Activated CD4-positive, alpha-beta T cell treated with anti-CD3 and anti-CD28 coated beads for 36 hours (primary cell): ENCODE measurements around the gene ATP8B1. TPM values are rescaled to one million over a fixed set of nuclear protein-coding genes. Genes with fewer than 3 reads are reported as not detected.
A peak's percentile ranks its signal among the peaks of the same experiment; 100 is the strongest.

ENCODE experiments used
- ATAC-seq: fragments of 200-7000 bp; cut with Tn5 transposase; one replicate; pipeline ENCODE4 v1.10.0; 2021; ENCODE audit warnings: mild to moderate bottlenecking, moderate library complexity
- CTCF ChIA-PET: fragments of 350-600 bp; sonication (Branson Sonifier 250); formaldehyde crosslinking; loops from one replicate; lab custom pipeline; 2021; ENCODE audit warnings: antibody characterized with exemption; lab: Charles Lee
- POLR2A ChIA-PET: fragments of 350-600 bp; sonication (Branson Sonifier 250); formaldehyde crosslinking; loops from one replicate; lab custom pipeline; 2021; ENCODE audit warnings: antibody characterized with exemption, inconsistent platforms; lab: Charles Lee
- DNase-seq: peaks from one replicate; pipeline ENCODE4 v3.0.0-alpha.2; 2020
- H3K27ac Mint-ChIP-seq: one replicate; pipeline ENCODE4 v1.8.0; 2021; ENCODE audit warnings: mixed read lengths
- H3K27me3 Mint-ChIP-seq: one replicate; pipeline ENCODE4 v1.8.0; 2021; ENCODE audit warnings: mixed read lengths
- H3K36me3 Mint-ChIP-seq: one replicate; pipeline ENCODE4 v1.8.0; 2021; ENCODE audit warnings: low read depth, mixed read lengths
- H3K4me1 Mint-ChIP-seq: one replicate; pipeline ENCODE4 v1.8.0; 2021; ENCODE audit warnings: mixed read lengths
- H3K4me3 Mint-ChIP-seq: one replicate; pipeline ENCODE4 v1.8.0; 2021; ENCODE audit warnings: mild to moderate bottlenecking, moderate library complexity, mixed read lengths
- H3K9me3 Mint-ChIP-seq: one replicate; pipeline ENCODE4 v1.8.0; 2021; ENCODE audit warnings: low read depth, mixed read lengths
- intact Hi-C, 2 experiments: fragments of 100-400 bp; cut with DNase I in 1 of 2; cut with micrococcal nuclease in 1 of 2; formaldehyde crosslinking; loops; one replicate each; pipeline versions ENCODE4 v1.14.2 to v1.15.1; 2022 to 2024; cut with DNase I, micrococcal nuclease
- total RNA-seq, 2 experiments: library from RNA; stranded (reverse); gene quantifications; one replicate each; pipeline ENCODE4 v1.2.3, GENCODE V29; 2021

ATP8B1 gene
- total RNA-seq, 2 experiments from 2014 or later: not detected

DNA sequence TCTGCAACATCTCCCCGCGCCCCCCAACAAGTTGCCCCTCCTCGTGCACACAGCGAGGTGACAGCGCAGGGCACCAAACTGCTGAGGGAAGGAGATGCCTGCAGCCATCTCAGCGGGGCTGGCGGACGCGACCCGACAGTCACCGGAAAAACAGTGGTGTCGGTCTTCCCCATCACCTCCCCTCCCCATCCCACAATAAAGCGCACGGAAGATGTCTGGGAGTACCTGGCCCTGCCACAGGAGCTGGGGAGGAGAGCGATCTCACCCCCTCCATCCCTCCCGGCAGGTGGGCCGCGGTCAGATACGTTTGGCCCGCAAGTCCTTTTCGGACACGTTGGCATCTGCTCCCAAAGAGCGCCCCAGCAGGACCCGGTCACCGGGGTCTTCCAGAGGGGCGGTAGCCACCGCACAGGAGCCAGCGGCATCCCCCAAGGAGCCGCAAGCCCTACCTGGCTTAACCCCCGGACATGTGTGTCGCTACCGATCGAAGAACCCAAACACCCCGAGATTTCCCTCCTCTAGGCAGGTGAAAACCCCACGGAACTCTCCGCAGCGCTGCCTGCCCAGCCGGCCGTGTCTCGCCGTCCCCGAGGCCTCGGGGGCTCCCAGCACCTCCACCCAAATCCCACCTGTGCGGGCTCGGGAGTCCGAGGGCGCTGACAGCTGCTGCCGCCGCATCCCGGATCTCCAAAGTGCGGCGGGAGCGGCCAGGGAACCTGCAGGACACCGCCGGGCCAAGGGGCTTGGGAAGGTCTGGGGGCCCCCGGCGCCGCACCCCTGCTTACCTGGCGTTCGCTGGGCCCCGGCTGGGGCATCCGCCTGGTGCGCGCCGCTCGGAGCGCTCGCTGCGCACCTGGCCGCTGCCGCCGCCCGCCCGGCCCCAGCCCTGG, 657 bp downstream of the ATP8B1 start:
- DNase-seq: peak; percentile 29
- H3K27ac Mint-ChIP-seq: no peak overlapping the region

DNA sequence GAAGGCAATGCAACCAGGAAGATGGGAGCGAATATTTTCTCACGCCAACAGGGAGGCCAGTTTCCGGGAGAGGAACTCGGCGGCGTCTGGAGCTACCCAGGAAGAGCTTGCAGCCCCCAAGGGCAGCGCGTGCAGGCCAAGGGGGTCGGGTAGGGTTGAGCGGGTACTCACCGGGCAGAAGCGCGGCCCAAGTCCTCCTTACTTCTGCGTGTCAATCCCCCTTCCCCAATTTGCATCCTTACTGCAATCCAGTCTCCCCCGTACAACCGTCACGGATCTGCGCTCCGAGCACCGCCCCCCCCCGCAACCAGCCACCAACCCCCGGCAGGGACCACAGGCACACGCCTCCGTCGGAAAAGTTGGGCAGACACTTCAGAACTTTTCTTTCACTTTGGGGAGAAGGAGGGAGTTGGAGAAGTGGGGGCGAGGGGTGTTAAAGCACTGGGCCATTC, 1.3 kb downstream of the ATP8B1 start:
- DNase-seq (peak; percentile 39), ATAC-seq (peak; percentile 30)
- Mint-ChIP-seq H3K27ac (no peak overlapping the region), H3K36me3 (no peaks in the 10 kb centered on the region), H3K9me3 (no peaks in the 10 kb centered on the region), H3K27me3 (peaks cover 48% of the 10 kb centered on the region), H3K4me3 (peak overlapping the region; percentile 61), H3K4me1 (peaks cover 16% of the 10 kb centered on the region)
- intact Hi-C loops: no loop called here
- POLR2A ChIA-PET: no interaction called here
- CTCF ChIA-PET: interaction anchor here (1.1 kb wide), 1 partner anchor 729 kb away, joined by 3 read pairs; no protein-coding TSS in a partner anchor

More for the DNA sequence above, 657 bp downstream of the ATP8B1 start:
- POLR2A ChIA-PET: no interaction called here
- Mint-ChIP-seq H3K36me3 (no peaks in the 10 kb centered on the region), H3K4me3 (peak overlapping the region; percentile 61), H3K4me1 (peaks cover 14% of the 10 kb centered on the region), H3K9me3 (no peaks in the 10 kb centered on the region), H3K27me3 (peaks cover 46% of the 10 kb centered on the region)
- CTCF ChIA-PET: interaction anchor here (0.6 to 1.1 kb wide), 2 partner anchors 541 to 728 kb away, joined by 3 read pairs; no protein-coding TSS in a partner anchor
- intact Hi-C loops: no loop called here
- peak; percentile 47 for ATAC-seq

DNA sequence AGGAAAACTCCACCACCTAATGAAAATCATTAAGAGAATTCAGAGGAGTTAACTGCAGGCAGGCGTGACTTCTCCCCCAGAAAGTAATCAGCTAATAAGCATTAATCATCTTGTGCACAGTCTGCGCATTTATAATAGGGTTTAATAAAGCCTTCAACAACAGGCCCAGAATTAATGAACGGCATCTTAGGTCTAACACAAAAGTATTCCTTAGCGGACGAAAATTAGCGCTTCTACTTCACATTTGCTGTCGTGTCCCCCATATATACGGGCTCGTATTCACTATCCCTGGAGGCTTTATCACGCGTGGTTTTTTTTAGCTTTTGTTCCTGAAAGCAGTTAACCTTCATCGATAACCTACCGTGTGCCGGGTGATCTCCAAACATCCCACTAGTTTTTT, 1.8 kb downstream of the ATP8B1 start:
- ATAC-seq: no peak
- CTCF ChIA-PET: interaction anchor here (1.1 kb wide), 1 partner anchor 729 kb away, joined by 3 read pairs; no protein-coding TSS in a partner anchor
- intact Hi-C loops: no loop called here
- no peak overlapping the region for H3K27ac Mint-ChIP-seq
- H3K27me3 Mint-ChIP-seq: peaks cover 48% of the 10 kb centered on the region
- DNase-seq: no peak
- no peaks in the 10 kb centered on the region for H3K36me3 Mint-ChIP-seq
- POLR2A ChIA-PET: no interaction called here
- peaks cover 16% of the 10 kb centered on the region for H3K4me1 Mint-ChIP-seq
- H3K4me3 Mint-ChIP-seq: peak overlapping the region; percentile 61
- H3K9me3 Mint-ChIP-seq: no peaks in the 10 kb centered on the region

DNA sequence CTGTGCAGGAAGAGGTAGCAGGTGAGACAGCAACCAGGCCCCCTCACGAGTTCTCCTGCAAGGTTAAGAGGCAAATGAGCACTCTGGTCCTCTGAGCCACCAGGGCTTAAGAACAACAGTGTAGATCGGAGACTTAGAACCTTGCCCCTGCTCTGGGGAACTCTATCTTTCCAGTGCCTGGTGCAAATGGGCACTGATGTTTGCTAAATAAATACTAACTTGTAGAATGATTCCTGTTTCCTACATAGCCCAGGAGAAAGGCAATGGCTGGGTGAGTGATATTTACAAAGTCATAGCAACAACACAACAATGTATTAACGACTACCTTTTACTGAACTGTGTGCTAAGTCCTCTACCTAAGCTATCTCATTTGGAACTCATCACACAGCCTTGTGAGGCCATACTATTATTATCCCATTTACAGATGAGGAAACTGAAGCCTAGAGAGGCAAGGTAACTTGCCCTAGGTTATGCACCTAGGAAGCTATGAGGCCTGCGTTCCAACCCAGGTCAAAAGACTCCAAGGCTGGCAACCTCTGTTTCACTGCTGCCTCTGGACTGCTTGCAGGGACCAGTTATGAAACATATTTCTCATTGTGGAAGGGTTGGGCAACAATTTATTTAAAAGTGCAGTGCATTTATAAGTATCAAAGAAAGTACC, 4.3 kb downstream of the ATP8B1 start:
- CTCF ChIA-PET: no interaction called here
- no peak for ATAC-seq
- POLR2A ChIA-PET: no interaction called here
- H3K9me3 Mint-ChIP-seq: peaks cover 2% of the 10 kb centered on the region
- H3K4me1 Mint-ChIP-seq: peaks cover 16% of the 10 kb centered on the region
- H3K36me3 Mint-ChIP-seq: no peaks in the 10 kb centered on the region
- no peak for DNase-seq
- H3K27me3 Mint-ChIP-seq: peaks cover 39% of the 10 kb centered on the region
- intact Hi-C loops: no loop called here
- no peak overlapping the region for H3K4me3 Mint-ChIP-seq
- no peak overlapping the region for H3K27ac Mint-ChIP-seq

DNA sequence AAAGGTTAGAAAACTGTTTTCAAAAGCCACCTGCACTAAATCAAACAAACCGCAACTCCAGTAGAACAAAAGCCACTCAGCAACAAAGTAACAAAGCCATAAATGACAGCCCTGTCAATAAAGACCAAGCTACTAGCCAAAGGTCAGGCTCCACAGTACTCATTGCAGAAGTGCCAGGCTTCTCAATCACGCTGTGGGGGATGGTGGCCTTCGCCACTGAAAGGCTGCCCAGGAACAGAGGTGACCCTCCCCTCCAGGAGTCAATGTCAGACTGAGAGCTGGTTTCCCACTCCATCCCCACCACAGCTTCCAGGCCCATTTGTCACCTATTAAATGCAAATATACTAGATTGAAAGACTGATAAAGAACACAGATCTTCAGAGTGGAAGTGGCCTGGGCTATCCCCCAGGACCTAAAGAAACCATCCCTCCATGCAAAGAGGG, 5.9 kb downstream of the ATP8B1 start:
- no peak overlapping the region for H3K4me3 Mint-ChIP-seq
- POLR2A ChIA-PET: no interaction called here
- H3K27ac Mint-ChIP-seq: no peak overlapping the region

DNA sequence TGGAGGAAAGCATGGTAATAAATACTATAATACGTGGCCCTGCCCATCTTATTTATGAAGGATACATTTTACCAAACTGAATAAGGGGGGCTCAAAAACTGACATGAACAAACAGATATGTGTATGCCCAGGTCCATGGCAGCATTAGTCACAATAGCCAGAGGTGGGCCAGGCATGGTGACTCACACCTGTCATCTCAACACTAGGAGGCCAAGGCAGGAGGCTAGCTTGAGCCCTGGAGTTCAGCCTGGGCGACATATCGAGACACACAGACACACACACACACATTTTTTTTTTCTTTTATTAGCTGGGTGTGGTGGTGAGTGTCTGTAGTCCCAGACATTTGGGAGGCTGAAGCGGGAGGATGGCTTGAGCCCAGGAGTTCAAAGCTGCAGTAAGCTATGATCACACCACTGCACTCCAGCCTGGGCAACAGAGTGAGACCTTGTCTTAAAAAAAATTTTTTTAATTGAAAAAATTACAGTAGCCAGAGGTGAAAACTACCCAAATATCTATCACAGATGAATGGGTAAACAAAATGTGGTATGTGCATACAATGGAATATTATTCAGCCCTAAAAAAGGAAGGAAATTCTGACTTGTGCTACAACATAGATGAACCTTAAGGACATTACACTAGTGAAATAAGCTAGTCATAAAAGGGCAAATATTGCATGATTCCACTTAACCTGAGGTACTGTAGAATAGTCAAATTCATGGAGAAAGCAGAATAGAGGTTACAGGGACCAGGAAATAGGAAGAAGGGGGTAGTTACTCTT, 8.0 kb downstream of the ATP8B1 start:
- intact Hi-C loops: no loop called here
- CTCF ChIA-PET: no interaction called here
- POLR2A ChIA-PET: interaction anchor here (0.7 kb wide), 1 partner anchor 164 kb away, joined by 3 read pairs; no protein-coding TSS in a partner anchor

More for the DNA sequence above, 5.9 kb downstream of the ATP8B1 start:
- DNase-seq (no peak), ATAC-seq (no peak)
- Mint-ChIP-seq H3K4me1 (peaks cover 13% of the 10 kb centered on the region), H3K9me3 (peaks cover 2% of the 10 kb centered on the region), H3K27me3 (peaks cover 36% of the 10 kb centered on the region), H3K36me3 (no peaks in the 10 kb centered on the region)
- intact Hi-C loops: no loop called here
- CTCF ChIA-PET: interaction anchor here (0.6 kb wide), 1 partner anchor 86 kb away, joined by 5 read pairs; no protein-coding TSS in a partner anchor

DNA sequence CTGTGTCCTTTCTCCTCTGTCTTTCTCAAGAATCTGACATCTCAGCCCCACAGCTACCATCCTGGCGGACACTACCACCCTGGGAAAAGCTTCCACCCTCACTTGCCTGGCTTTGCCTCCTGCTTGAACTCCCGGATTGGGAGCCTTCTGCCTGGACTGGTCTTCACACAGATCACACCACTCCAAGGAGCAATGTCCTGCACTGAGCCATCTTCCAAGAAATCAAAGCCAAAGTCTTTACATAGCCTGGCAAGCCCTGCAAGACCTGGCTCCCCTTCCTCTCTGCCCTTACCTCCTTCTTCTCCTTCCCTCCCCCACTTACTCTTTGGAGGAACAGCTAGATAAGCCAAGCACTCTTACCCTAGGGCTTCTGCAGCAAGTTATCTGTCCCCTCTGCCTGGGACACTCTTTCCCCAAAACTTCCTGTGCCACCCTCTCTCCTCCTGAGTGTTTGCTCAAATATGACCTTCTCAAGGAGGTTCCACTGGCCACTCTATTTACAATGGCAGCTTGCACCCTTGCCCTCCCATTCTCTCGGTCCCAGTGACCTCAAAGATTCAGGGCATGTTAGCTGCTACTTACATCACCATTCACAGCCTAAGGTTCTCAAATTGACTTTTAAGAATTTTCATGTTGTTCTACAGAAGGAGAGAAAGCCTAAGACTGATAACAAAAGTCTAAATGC, 9.7 kb downstream of the ATP8B1 start:
- ChIA-PET CTCF (interaction anchor here (0.8 kb wide), 1 partner anchor 75 kb away, joined by 3 read pairs; no protein-coding TSS in a partner anchor), POLR2A (no interaction called here)
- no peak for DNase-seq
- Mint-ChIP-seq H3K27me3 (peaks cover 15% of the 10 kb centered on the region), H3K27ac (no peak overlapping the region), H3K4me3 (no peak overlapping the region), H3K36me3 (no peaks in the 10 kb centered on the region), H3K9me3 (peaks cover 2% of the 10 kb centered on the region), H3K4me1 (peaks cover 2% of the 10 kb centered on the region)
- no peak for ATAC-seq
- intact Hi-C loops: no loop called here

More for the DNA sequence above, 8.0 kb downstream of the ATP8B1 start:
- Mint-ChIP-seq H3K4me1 (peaks cover 2% of the 10 kb centered on the region), H3K27me3 (peaks cover 18% of the 10 kb centered on the region), H3K9me3 (peaks cover 2% of the 10 kb centered on the region), H3K4me3 (no peak overlapping the region), H3K27ac (no peak overlapping the region), H3K36me3 (no peaks in the 10 kb centered on the region)
- ATAC-seq (no peak), DNase-seq (no peak)

DNA sequence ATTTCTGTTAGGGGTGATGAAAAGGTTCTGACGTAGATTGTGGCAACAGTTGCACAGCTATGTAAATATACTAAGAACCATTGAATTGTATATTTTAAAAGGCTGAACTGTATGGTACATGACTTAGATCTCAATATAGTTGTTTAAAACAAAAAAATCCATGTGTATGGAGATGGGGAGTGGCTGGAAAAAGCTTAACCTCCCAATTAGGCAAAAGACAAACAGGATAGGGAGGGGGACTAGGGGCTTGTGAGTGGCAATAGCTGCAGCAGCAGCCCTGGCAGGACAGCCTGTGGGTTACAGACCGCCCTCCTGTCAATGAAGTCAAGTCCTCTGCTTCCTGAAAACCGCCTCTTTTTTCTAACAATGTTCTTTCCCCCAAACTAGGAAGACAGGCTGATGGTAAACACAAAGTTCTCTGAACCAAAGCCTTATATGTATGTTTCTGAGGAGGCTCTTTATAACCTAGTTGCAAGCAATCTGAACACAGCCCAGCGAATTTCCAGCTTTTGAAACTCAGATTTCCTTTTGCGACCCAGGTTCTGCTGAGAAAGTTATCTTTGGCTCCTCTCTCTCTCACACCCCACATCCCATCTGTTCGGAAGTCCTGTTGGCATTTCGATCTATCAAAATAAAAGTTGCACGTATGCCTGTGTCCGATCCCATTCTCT, 10.3 kb downstream of the ATP8B1 start:
- peaks cover 12% of the 10 kb centered on the region for H3K27me3 Mint-ChIP-seq
- ChIA-PET CTCF (interaction anchor here (1.2 kb wide), 1 partner anchor 12 kb away, joined by 6 read pairs; no protein-coding TSS in a partner anchor), POLR2A (no interaction called here)
- ATAC-seq (no peak), DNase-seq (no peak)
- H3K4me1 Mint-ChIP-seq: peaks cover 2% of the 10 kb centered on the region
- no peak overlapping the region for H3K27ac Mint-ChIP-seq
- no peak overlapping the region for H3K4me3 Mint-ChIP-seq
- H3K9me3 Mint-ChIP-seq: peaks cover 2% of the 10 kb centered on the region
- no peaks in the 10 kb centered on the region for H3K36me3 Mint-ChIP-seq
- intact Hi-C loops: no loop called here

DNA sequence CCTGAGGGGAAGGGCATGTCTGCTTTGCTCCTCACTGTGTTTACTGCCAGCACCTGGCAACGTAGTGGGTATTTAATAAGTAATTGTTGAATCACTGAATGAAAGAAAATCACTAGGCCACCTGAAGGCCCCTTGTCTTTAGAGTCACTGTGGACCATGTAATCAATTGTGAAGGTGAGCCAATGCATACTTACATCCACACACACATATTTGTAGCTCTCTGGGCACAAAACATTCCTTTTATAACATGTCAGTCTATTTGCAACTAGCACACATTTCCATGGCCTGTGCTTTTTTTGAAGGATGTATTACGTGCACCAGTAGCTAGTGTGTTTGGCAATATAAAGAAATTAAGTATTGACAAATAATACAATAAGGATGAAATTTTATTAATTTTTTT, 11.2 kb downstream of the ATP8B1 start:
- intact Hi-C loops: no loop called here
- POLR2A ChIA-PET: no interaction called here
- CTCF ChIA-PET: interaction anchor here (0.7 to 1.2 kb wide), 2 partner anchors 11 to 741 kb away, joined by 3 to 6 read pairs; no protein-coding TSS in a partner anchor
- Mint-ChIP-seq H3K27me3 (peaks cover 10% of the 10 kb centered on the region), H3K27ac (no peak overlapping the region), H3K36me3 (no peaks in the 10 kb centered on the region), H3K4me1 (no peaks in the 10 kb centered on the region), H3K9me3 (peaks cover 2% of the 10 kb centered on the region), H3K4me3 (no peak overlapping the region)
- DNase-seq: no peak
- no peak for ATAC-seq

DNA sequence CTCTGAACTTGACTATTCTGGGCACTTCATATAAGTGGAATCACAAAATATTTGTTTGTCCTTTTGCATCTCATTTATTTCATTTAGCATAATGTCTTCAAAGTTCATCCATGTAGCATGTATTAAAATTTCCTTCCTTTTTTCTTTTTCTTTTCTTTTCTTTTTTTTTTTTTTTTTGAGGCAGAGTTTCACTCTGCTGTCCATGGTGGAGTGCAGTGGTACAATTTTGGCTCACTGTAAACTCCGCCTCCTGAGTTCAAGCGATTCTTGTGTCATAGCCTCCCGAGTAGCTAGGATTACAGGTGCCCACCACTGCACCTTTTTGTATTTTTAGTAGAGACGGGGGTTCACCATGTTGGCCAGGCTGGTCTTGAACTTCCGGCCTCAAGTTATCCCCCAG, 11.9 kb downstream of the ATP8B1 start:
- CTCF ChIA-PET: no interaction called here
- H3K9me3 Mint-ChIP-seq: peaks cover 2% of the 10 kb centered on the region
- H3K4me3 Mint-ChIP-seq: no peak overlapping the region
- H3K36me3 Mint-ChIP-seq: no peaks in the 10 kb centered on the region
- H3K27ac Mint-ChIP-seq: no peak overlapping the region
- ATAC-seq: no peak
- DNase-seq: no peak
- intact Hi-C loops: no loop called here
- POLR2A ChIA-PET: no interaction called here
- peaks cover 8% of the 10 kb centered on the region for H3K27me3 Mint-ChIP-seq
- H3K4me1 Mint-ChIP-seq: no peaks in the 10 kb centered on the region
